ENCODE data around the gene SLC22A23. TPM values are rescaled to one million over a fixed set of nuclear protein-coding genes. Genes with fewer than 3 reads are reported as not detected.

The SLC22A23 gene
- total and polyA plus RNA-seq, 7 donors: 8.1 to 18.7 (median 12.0) TPM

DNA sequence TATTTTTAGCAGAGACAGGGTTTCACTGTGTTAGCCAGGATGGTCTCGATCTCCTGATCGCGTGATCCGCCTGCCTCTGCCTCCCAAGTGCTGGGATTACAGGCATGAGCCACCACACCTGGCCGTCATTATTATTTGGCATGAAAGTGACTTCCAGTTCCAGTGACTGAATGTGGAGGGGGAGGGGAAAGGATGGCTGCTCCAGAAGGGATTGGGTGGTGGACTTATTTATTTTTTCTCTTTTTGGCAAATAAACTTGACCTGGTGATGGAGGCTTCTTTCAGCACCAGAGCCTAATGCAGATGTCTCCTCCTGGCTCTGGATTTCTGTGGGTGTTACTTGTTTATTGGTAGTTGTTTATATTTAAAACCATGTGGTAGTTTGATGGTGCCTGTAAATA, 16.9 kb upstream of the SLC22A23 start:
- 82 to 87% methylated on average over 5 of the region's 5 CpGs for WGBS, 2 donors
- H3K36me3 ChIP-seq: no peaks in the 10 kb centered on the region
- intact Hi-C loops (cut with DNase I): no loop called here
- H3K27me3 ChIP-seq: no peaks in the 10 kb centered on the region
- TF ChIP-seq POLR2A (IDR thresholded peaks at IDR 0.05) (no peak), POLR2AphosphoS5 (IDR thresholded peaks at IDR 0.05) (no peak), CTCF (IDR thresholded peaks at IDR 0.05) (no peak), EP300 (IDR thresholded peaks at IDR 0.05) (no peak)
- peaks cover 0 to 7% (median 3%) of the 10 kb centered on the region in 4 donors for H3K4me1 ChIP-seq
- H3K27ac ChIP-seq: no peak overlapping the region
- H3K9me3 ChIP-seq: no peaks in the 10 kb centered on the region
- no peak overlapping the region for H3K4me3 ChIP-seq
- DNase-seq: no peak

DNA sequence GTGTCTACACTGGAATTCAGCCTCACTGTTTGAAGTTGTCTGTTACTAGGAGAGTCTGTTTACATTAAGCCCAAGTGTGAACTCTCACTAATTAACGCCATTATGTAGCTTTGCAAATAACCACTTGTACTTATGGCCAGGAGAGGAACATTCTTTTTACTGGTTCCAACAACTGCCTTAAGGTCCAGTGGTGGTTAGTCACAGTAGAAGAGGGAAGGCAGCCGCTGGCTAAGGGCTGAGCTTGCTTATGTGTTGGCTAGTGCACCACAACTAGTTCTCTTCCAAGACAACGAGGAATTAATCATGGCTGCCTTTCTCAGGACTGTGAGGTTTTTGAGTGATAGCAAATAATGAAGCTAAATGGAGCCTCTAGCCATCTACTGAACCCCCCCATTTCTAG, 14.9 kb upstream of the SLC22A23 start:
- Histone ChIP-seq H3K4me3 (no peak overlapping the region), H3K9me3 (no peaks in the 10 kb centered on the region), H3K36me3 (no peaks in the 10 kb centered on the region), H3K4me1 (peaks cover 0 to 7% (median 3%) of the 10 kb centered on the region in 4 donors), H3K27me3 (no peaks in the 10 kb centered on the region), H3K27ac (no peak overlapping the region)
- 65 to 81% methylated on average over 3 of the region's 3 CpGs for WGBS, 2 donors
- TF ChIP-seq POLR2AphosphoS5 (IDR thresholded peaks at IDR 0.05): no peak
- TF ChIP-seq CTCF (IDR thresholded peaks at IDR 0.05): no peak
- TF ChIP-seq POLR2A (IDR thresholded peaks at IDR 0.05): no peak
- DNase-seq: no peak
- intact Hi-C loops (cut with DNase I): no loop called here

- H3K27me3 ChIP-seq: no peaks in the 10 kb centered on the region
- H3K4me1 ChIP-seq: peaks cover 0 to 7% (median 3%) of the 10 kb centered on the region in 4 donors
- no peak overlapping the region for H3K4me3 ChIP-seq
- no peak overlapping the region for H3K27ac ChIP-seq
- no peak for DNase-seq
- no peaks in the 10 kb centered on the region for H3K9me3 ChIP-seq
- H3K36me3 ChIP-seq: no peaks in the 10 kb centered on the region
- intact Hi-C loops (cut with DNase I): no loop called here
- no peak for TF ChIP-seq CTCF (IDR thresholded peaks at IDR 0.05)
- TF ChIP-seq EP300 (IDR thresholded peaks at IDR 0.05): no peak
- no peak for TF ChIP-seq POLR2A (IDR thresholded peaks at IDR 0.05)
- TF ChIP-seq POLR2AphosphoS5 (IDR thresholded peaks at IDR 0.05): no peak
- 34 to 76% methylated on average over 5 of the region's 5 CpGs for WGBS, 2 donors
Measured at GRCh38 chr6:3471286-3471685, 14.4 kb upstream of the SLC22A23 start.

- Histone ChIP-seq H3K27me3 (no peaks in the 10 kb centered on the region), H3K27ac (no peak overlapping the region), H3K36me3 (no peaks in the 10 kb centered on the region), H3K4me3 (no peak overlapping the region), H3K4me1 (peaks cover 0 to 7% (median 3%) of the 10 kb centered on the region in 4 donors), H3K9me3 (no peaks in the 10 kb centered on the region)
- intact Hi-C loops (cut with DNase I): no loop called here
- no peak for DNase-seq
- TF ChIP-seq EP300 (IDR thresholded peaks at IDR 0.05) (no peak), CTCF (IDR thresholded peaks at IDR 0.05) (no peak), POLR2AphosphoS5 (IDR thresholded peaks at IDR 0.05) (no peak), POLR2A (IDR thresholded peaks at IDR 0.05) (no peak)
- 85 to 97% methylated on average over 9 of the region's 9 CpGs for WGBS, 2 donors
Measured at GRCh38 chr6:3468585-3468984, 11.7 kb upstream of the SLC22A23 start.

DNA sequence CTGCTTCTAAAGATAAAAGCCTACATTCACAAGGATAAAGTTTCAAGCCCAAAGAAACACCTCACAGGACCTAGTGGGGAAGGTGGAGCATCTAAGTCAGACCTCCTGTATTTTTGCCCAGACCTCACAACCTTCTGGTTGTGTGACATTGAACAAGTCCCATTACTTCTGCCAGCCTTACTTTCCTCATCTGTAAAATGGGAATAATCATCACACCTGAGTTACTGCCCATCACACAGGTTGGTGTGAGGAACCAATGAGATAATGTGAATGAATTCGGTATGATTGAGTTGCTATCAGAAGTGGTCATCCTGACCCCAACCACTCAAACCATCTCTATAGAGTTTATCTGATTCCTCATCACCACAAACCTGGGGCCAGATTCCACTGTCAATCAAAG, 11.1 kb upstream of the SLC22A23 start:
- no peaks in the 10 kb centered on the region for H3K27me3 ChIP-seq
- DNase-seq: no peak
- H3K4me1 ChIP-seq: peaks cover 0 to 6% (median 2%) of the 10 kb centered on the region in 4 donors
- no peak for TF ChIP-seq POLR2A (IDR thresholded peaks at IDR 0.05)
- TF ChIP-seq EP300 (IDR thresholded peaks at IDR 0.05): no peak
- TF ChIP-seq CTCF (IDR thresholded peaks at IDR 0.05): no peak
- no peak for TF ChIP-seq POLR2AphosphoS5 (IDR thresholded peaks at IDR 0.05)
- H3K36me3 ChIP-seq: no peaks in the 10 kb centered on the region
- no peak overlapping the region for H3K27ac ChIP-seq
- H3K9me3 ChIP-seq: no peaks in the 10 kb centered on the region
- WGBS, 2 donors: 59 to 96% methylated on average over 1 of the region's 1 CpG
- H3K4me3 ChIP-seq: no peak overlapping the region
- intact Hi-C loops (cut with DNase I): no loop called here

Measured in sigmoid colon (tissue), 7 donors.